ENCODE measurements around the gene EXOC1.

The EXOC1 gene

GRCh38 chr4:55853484-55854046, at the start of gene EXOC1:
EXOC1 (plus strand) TSS chr4:55853648; CDS start chr4:55858324, 4,676 bp downstream.
- TF ChIP-seq NFIC (IDR thresholded peaks at IDR 0.05) (no peak), FOXM1 (IDR thresholded peaks at IDR 0.05; ENCODE audit: borderline replicate concordance, low read depth) (no peak), CEBPB (IDR thresholded peaks at IDR 0.05) (no peak), EGR1 (IDR thresholded peaks at IDR 0.05) (no peak), TAF1 (IDR thresholded peaks at IDR 0.05; ENCODE audit: low read depth) (peak; percentile 70), RAD21 (IDR thresholded peaks at IDR 0.05; ENCODE audit: low read depth) (no peak), REST (IDR thresholded peaks at IDR 0.05; ENCODE audit: low read depth) (no peak), CREB1 (IDR thresholded peaks at IDR 0.05; ENCODE audit: low read depth) (peak; percentile 33; the same call in 1 of the 2 replicates), MAX (IDR thresholded peaks at IDR 0.05) (peak; percentile 39; the same call in 1 of the 2 replicates), USF1 (IDR thresholded peaks at IDR 0.05) (peak; percentile 99), TCF12 (IDR thresholded peaks at IDR 0.05; ENCODE audit: low read depth) (peak; percentile 61), ZBTB7A (IDR thresholded peaks at IDR 0.05; ENCODE audit: low read depth) (peak; percentile 65; the same call in 1 of the 2 replicates)

GRCh38 chr4:55807556-55807955, 45.9 kb upstream of the EXOC1 start:
- TF ChIP-seq NFIC (IDR thresholded peaks at IDR 0.05) (no peak), YY1 (IDR thresholded peaks at IDR 0.05; ENCODE audit: low read depth) (no peak), FOXM1 (IDR thresholded peaks at IDR 0.05; ENCODE audit: borderline replicate concordance, low read depth) (no peak), REST (IDR thresholded peaks at IDR 0.05; ENCODE audit: low read depth) (no peak), EP300 (IDR thresholded peaks at IDR 0.05; ENCODE audit: borderline replicate concordance) (no peak), USF1 (IDR thresholded peaks at IDR 0.05) (no peak), CEBPB (IDR thresholded peaks at IDR 0.05) (no peak), RAD21 (IDR thresholded peaks at IDR 0.05; ENCODE audit: low read depth) (no peak), TCF12 (IDR thresholded peaks at IDR 0.05; ENCODE audit: low read depth) (no peak), CREB1 (IDR thresholded peaks at IDR 0.05; ENCODE audit: low read depth) (no peak), EGR1 (IDR thresholded peaks at IDR 0.05) (no peak), MAX (IDR thresholded peaks at IDR 0.05) (no peak), TEAD4 (IDR thresholded peaks at IDR 0.05) (no peak), TAF1 (IDR thresholded peaks at IDR 0.05; ENCODE audit: low read depth) (no peak), ZBTB7A (IDR thresholded peaks at IDR 0.05; ENCODE audit: low read depth) (no peak)

GRCh38 chr4:55808186-55808585, 45.3 kb upstream of the EXOC1 start:
- TF ChIP-seq FOXM1 (IDR thresholded peaks at IDR 0.05; ENCODE audit: borderline replicate concordance, low read depth) (no peak), RAD21 (IDR thresholded peaks at IDR 0.05; ENCODE audit: low read depth) (no peak), YY1 (IDR thresholded peaks at IDR 0.05; ENCODE audit: low read depth) (no peak), MAX (IDR thresholded peaks at IDR 0.05) (no peak), EP300 (IDR thresholded peaks at IDR 0.05; ENCODE audit: borderline replicate concordance) (no peak)

- TF ChIP-seq RAD21 (IDR thresholded peaks at IDR 0.05; ENCODE audit: low read depth) (no peak), NFIC (IDR thresholded peaks at IDR 0.05) (no peak), REST (IDR thresholded peaks at IDR 0.05; ENCODE audit: low read depth) (no peak)
These were observed 44.8 kb upstream of the EXOC1 start for GRCh38 chr4:55808632-55809031.
